GM19351 (cell line): ENCODE data around the gene DNHD1.

Source experiments
- ATAC-seq: cut with Tn5 transposase; IDR thresholded peaks from one replicate; pipeline ENCODE4 v1.9.1; 2021; ENCODE audit warnings: mild to moderate bottlenecking, moderate library complexity; ENCODE audit not compliant: unreplicated experiment

The DNHD1 gene

DNA sequence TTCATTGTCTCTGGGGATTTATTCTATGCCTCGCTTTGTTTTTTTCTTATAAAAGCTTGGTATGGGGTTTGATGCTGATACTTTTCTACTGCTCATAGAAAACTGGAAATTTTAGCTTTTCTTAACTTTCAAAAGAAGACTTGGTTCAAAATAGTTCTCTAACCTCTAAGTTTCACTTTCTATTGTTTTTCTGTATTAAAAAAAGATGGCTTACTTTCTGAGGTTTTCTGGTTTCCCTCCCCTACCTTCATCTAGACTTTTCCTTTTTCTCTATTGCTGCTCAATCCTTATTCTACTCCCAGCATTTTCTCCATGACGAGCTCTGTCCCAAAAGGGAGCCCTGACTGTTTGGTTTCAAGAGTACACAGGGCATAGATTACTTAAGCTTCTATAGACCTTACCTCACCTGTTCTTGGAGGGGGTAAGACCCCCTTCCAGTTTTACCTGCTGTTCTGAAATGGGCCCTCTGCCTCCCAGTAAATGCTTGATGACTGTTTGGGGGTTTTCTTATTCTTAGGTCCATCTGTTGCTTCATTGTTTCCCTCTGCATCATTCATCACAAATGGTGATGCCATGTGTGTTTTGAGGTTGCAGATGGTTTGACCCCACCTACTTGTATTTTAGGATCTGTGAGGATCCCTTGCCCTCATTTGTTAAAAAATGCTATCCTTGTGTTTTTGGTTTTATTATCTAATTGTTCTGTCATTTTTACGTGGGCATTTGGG is 29.5 kb downstream of the DNHD1 start:
- peak; percentile 74 for ATAC-seq

- ATAC-seq, result no peak
Measured at GRCh38 chr11:6529266-6529665, 32.2 kb downstream of the DNHD1 start.

DNA sequence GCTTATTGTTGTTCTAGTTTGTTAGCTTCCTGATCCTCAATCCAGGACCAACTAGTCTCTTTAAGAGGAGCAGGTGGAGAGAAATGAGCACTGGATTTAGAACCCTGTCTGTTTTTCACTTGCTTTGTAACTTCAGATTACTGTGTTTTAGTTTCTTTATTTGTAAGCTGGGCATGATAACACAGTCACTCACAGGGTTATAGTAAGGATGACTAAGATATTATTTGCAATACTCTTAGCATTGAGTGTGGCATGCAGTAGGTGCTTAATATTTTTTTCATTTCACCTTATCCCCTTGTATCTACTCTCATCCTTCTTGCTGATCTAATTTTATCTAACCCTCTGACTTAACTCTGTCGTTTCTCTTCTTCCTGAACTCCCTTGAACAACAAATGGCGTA is 33.8 kb downstream of the DNHD1 start:
- ATAC-seq, result no peak

GRCh38 chr11:6531267-6531752 is 34.2 kb downstream of the DNHD1 start:
- no peak for ATAC-seq

- ATAC-seq, result no peak
Measured at GRCh38 chr11:6538456-6538855, 41.4 kb downstream of the DNHD1 start.

- no peak for ATAC-seq
Measured at GRCh38 chr11:6538945-6539344, 41.9 kb downstream of the DNHD1 start.

- no peak for ATAC-seq
Measured at GRCh38 chr11:6539748-6540268, 42.7 kb downstream of the DNHD1 start.

DNA sequence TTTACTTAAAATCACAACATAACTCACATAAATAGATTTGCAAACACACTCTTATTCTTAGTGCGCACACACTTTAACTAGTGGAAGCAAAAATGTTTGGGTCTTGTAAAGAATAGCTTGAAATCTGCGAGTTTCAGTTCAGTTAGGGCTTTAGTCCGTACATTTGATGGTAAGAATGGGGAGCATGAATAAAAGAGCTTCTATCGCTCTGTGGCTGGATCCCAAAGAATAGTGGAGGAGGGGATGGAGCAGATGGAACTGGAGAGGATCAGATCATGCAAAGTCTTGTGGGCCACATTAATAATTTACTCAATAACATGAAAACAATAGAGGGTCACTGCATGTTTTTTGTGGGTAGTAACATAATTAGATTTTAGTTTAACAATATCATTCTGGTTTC is 44.3 kb downstream of the DNHD1 start:
- no peak for ATAC-seq

DNA sequence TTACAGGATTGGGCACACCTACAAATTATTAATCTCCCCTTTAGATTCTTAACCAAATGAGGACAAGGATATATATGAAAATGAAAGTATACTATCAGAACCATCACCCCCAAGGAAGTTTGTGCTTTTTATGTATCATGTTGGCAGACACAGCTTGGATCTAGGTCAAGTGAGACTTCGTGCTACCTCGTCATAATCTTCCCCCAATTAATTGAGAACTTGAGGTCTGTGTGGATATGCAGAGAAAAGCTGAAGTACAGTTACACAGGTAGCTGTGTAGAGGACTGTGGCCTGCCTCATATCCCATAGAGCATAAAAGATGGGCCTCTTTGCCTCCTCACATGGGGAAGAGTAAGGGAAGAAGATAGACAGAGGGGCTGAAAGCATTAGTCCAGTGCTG is 45.6 kb downstream of the DNHD1 start:
- ATAC-seq, result no peak

DNA sequence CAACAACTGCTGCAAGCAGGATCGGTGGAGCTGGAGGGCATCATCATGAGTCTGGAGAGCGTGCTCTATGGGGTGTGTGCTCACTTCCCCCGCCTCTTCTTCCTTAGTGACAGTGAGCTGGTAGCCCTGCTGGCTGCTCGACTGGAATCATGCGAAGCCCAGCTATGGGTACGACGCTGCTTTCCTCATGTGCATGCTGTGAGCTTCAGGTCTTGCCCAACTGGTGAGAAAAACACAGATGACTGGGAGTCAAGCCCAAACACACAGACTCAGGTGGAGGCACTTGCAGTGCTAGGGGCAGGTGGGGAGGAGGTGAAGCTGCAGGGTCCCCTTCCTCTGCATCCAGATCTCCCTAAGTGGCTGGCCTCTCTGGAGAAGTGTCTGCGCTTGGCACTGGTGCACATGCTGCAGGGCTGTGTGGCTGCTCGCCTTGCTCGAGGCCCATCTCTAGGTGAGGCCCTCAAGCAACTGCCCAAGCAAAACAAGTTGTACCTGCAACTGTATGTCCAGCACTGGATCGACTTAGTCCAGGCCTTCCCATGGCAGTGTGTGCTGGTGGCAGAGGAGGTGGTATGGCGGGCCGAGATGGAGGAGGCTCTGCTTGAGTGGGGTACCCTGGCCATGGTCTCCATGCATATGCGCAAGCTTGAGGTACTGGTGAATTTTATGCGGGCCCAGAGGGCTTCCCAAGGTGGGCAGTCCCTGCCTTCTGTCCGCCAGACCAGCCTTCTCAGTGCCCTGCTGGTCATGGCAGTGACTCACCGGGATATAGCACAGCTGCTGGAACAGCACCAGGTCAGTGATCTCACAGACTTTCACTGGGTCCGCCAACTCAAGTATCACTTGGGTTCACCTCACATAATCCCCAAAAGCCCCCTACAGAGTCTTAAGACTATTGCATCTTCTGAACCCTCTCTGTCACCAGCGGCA is 48.1 kb downstream of the DNHD1 start:
- ATAC-seq, result no peak

DNA sequence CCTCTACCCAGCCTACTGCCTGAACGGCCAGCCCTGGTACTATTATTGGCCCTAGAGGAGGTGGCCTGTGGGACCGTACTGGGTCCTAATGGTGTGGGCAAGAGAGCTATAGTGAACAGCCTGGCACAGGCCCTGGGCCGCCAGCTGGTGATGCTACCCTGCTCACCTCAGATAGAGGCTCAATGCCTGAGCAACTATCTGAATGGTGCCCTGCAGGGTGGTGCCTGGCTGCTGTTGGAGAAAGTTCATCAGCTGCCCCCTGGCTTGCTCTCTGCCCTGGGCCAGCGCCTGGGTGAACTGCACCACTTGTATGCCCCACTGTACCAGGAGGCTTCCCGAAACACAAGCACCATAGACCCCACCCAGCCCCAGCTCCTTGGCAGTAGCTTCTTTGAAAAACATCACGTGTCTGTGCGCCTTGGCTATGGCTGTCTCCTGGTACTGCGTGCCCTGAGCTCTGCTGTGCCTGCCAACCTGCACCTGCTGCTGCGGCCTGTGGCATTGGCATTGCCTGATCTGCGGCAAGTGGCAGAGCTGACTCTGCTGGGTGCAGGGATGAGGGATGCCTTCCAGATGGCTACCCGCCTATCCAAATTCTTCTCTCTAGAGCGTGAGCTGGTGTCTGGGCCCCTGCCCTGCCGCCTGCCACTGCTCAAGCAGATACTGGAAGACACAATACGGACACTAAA is 49.0 kb downstream of the DNHD1 start:
- ATAC-seq, result no peak

GRCh38 chr11:6546735-6547134 is 49.7 kb downstream of the DNHD1 start:
- no peak for ATAC-seq

- no peak for ATAC-seq
Measured at GRCh38 chr11:6547177-6547576, 50.1 kb downstream of the DNHD1 start.

DNA sequence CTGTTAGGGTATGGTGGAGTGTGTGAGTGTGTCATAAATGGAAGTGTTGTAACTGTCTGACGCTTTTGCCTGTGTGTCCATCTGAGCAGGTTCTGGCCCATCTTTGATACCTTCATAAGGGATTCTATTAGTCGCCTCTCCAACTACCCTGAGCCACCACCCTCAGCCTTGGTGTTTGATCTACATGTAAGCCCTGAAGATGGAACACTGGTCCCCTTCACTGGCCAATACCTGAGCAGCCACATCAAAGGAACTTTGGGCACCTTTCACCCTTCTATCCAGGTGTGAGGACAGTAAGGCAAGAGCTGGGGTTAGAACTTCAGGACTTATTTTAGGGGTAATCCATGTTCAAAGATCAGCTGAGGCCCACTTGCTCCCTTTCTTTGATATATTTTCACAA is 51.0 kb downstream of the DNHD1 start:
- ATAC-seq, result no peak

- no peak for ATAC-seq
Measured at GRCh38 chr11:6548641-6549040, 51.6 kb downstream of the DNHD1 start.

GRCh38 chr11:6553634-6554033 is 56.6 kb downstream of the DNHD1 start:
- ATAC-seq, result no peak

DNA sequence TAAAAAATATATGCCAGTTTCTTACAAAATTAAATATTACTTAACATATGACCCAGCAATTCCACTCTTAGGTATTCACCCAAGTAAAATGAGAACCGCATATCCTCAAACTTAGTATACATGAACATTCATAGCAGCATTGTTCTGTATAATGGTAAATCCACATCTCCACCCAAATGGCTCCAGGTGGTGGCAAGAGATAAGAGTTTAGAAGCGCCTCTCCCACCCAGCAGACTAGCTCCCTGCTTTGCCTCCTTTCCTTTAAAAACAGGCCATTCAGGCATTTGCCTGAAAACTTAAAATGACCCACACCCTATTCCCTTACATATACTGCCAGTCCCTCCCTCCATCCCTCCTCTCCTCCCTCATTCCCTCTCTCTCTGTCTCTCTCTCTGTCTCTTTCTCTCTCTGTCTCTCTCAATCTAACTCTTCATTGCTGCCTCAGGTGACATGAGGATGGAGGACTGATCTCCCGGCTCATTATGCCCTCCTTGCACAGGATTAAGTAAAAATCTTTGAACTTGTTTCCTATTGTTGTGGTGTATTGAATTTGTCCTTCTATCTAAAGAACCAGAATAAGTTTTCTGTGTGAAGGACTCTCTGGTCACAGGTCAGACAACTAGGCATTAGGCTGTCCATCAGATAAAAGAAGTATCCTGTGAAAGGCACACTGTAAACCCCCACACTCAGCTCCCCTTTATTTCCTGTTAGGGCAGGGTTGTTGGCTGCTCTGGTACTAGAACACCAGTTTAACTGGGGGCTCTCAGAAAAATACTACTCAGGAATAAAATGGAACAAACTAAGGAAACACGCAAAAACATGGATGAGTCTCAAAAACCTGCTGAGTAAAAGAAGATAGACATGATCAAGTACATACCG is 58.0 kb downstream of the DNHD1 start:
- ATAC-seq, result no peak

DNA sequence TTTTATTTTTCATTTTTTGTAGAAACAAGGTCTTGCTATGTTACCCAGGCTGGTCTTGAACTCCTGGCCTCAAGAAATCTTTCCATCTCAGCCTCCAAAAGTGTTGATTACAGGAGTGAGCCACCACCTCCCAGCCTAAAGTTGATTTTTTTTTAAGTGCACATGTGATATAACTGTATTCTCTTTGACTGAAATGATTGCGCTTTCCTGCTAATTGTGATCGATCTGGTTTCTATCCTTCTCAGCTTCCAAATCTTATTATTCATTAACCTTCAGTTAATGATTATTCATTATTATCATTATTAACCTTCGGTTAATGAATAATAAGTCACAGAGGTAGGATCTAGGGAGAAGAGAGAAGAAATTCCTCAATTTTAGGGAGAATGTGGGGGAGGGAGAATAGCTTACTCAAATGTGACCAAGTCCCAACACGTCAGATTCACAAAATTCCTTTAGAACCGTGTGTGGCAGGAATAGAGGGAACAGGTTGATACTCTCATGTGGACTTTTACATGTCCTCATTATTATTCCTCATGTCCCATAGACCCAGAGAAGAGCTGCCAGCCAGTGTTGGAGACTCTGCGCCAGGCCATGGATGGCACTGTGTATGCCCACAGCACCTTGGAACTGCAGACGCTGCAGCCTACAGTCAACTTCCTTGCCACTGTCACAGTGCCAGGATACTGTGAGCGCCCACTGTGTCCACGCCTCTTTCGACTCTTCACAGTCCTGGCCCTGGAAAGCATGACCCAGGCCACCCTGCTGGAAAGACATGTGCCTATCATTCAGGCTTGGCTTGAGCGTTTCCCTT is 59.3 kb downstream of the DNHD1 start:
- ATAC-seq, result no peak

DNA sequence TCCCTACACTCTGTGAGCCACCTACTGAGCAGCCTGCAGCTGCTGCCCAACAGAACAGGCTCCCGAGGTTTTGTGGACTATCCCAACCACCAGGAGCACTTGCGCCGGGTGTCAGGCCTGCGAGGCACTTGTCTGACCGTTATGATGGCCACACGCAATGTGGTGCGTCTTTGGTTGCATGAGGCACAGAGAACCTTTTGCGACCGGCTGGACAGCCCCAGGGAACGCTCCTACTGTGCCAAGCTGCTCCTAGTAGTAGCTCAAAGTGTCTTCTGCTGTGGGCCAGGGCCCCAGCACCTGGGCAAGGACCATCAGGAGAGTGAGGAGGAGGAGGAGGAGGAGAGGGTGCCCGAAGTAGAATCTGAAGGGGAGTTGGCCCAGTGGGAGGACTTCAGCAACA is 60.0 kb downstream of the DNHD1 start:
- no peak for ATAC-seq
